HepG2 (cell line): Measurements from ENCODE around the gene TMEM95. TPM values are rescaled to one million over a fixed set of nuclear protein-coding genes. Genes with fewer than 3 reads are reported as not detected.

Experiments used
- ADNP ChIP-seq: sonication (generic); formaldehyde crosslinking; IDR thresholded peaks from 2 replicates; pipeline ENCODE4 v1.4.0; 2020; ENCODE audit warnings: missing genetic modification reagents
- ATM ChIP-seq: fragments of 450-650 bp; IDR thresholded peaks from 2 replicates; pipeline ENCODE4 v1.7.1; 2017; ENCODE audit warnings: mild to moderate bottlenecking, borderline replicate concordance
- BCL6 ChIP-seq: IDR thresholded peaks from 2 replicates; pipeline ENCODE4 v1.6.1; 2016; ENCODE audit warnings: missing genetic modification reagents, missing compliant biosample characterization
- GTF3A ChIP-seq: sonication (generic); formaldehyde crosslinking; conservative IDR thresholded peaks from 2 replicates; pipeline ENCODE4 v1.4.0; 2020; ENCODE audit warnings: mild to moderate bottlenecking, missing genetic modification reagents
- NONO ChIP-seq, 2 experiments: fragments of 450-650 bp in 1 of 2; sonication (generic) in 1 of 2; formaldehyde crosslinking in 1 of 2; IDR thresholded peaks in 1 of 2; conservative IDR thresholded peaks in 1 of 2; 2 replicates each; pipeline versions ENCODE4 v1.6.1 to v1.8.0; 2017 to 2022; ENCODE audit warnings: mild to moderate bottlenecking in 1 of 2, missing genetic modification reagents in 1 of 2, moderate library complexity in 1 of 2
- PHF21A ChIP-seq: sonication (generic); formaldehyde crosslinking; IDR thresholded peaks from 2 replicates; pipeline ENCODE4 v1.5.0; 2020; ENCODE audit warnings: mild to moderate bottlenecking, missing genetic modification reagents
- RXRB ChIP-seq: IDR thresholded peaks from 2 replicates; pipeline ENCODE4 v1.6.1; 2016; ENCODE audit warnings: borderline replicate concordance, missing genetic modification reagents, missing compliant biosample characterization
- SALL2 ChIP-seq: sonication (generic); formaldehyde crosslinking; IDR thresholded peaks from 2 replicates; pipeline ENCODE4 v1.8.1; 2023; ENCODE audit warnings: mild to moderate bottlenecking, missing genetic modification reagents, inconsistent platforms
- STAG1 ChIP-seq: sonication (generic); formaldehyde crosslinking; IDR thresholded peaks from 2 replicates; pipeline ENCODE4 v1.4.0; 2020; ENCODE audit warnings: missing genetic modification reagents
- THYN1 ChIP-seq: sonication (generic); formaldehyde crosslinking; IDR thresholded peaks from 2 replicates; pipeline ENCODE4 v1.8.1; 2023; ENCODE audit warnings: low read depth, mild to moderate bottlenecking, moderate library complexity, missing genetic modification reagents, borderline replicate concordance
- ZNF101 ChIP-seq: sonication (generic); formaldehyde crosslinking; IDR thresholded peaks from 2 replicates; pipeline ENCODE4 v1.4.0; 2020; ENCODE audit warnings: mild to moderate bottlenecking, low read depth, missing genetic modification reagents, borderline replicate concordance
- ZNF160 ChIP-seq: sonication (generic); formaldehyde crosslinking; IDR thresholded peaks from 2 replicates; pipeline ENCODE4 v1.8.0; 2022; ENCODE audit warnings: mild to moderate bottlenecking, inconsistent platforms, missing genetic modification reagents
- ZNF598 ChIP-seq: sonication (generic); formaldehyde crosslinking; IDR thresholded peaks from 2 replicates; pipeline ENCODE4 v1.5.1; 2020; ENCODE audit warnings: mild to moderate bottlenecking, missing genetic modification reagents, borderline replicate concordance
- ZNF619 ChIP-seq: sonication (generic); formaldehyde crosslinking; IDR thresholded peaks from 2 replicates; pipeline ENCODE4 v1.4.0; 2020; ENCODE audit warnings: mild to moderate bottlenecking, missing genetic modification reagents
- ZNF83 ChIP-seq: sonication (generic); formaldehyde crosslinking; IDR thresholded peaks from 2 replicates; pipeline ENCODE4 v1.4.0; 2020; ENCODE audit warnings: missing genetic modification reagents, mild to moderate bottlenecking, borderline replicate concordance
- ZSCAN12 ChIP-seq: sonication (generic); formaldehyde crosslinking; IDR thresholded peaks from 2 replicates; pipeline ENCODE4 v1.9.0; 2021; ENCODE audit warnings: mild to moderate bottlenecking, missing genetic modification reagents
- polyA plus RNA-seq, 8 experiments: library from polyadenylated mRNA; depleted of rRNA in 3 of 8; stranded (reverse) in 7 of 8; unstranded in 1 of 8; fragments of >200 nt; fragmentation: Illumina TruSeq in 4 of 8; extraction: Trizol in 4 of 8; gene quantifications; 2 replicates each; pipeline versions ENCODE4 v1.2.1 to v1.2.3, GENCODE V29; 2011 to 2016; ENCODE audit warnings: low read depth in 4 of 8, missing spikeins in 1 of 8, mixed read lengths in 1 of 8; ENCODE audit not compliant: insufficient read depth in 1 of 8
- total RNA-seq, 5 experiments: library from RNA; depleted of rRNA; stranded (reverse); fragments of >200 nt; fragmentation: Illumina TruSeq; extraction: Trizol; gene quantifications; 2 replicates each; pipeline ENCODE4 v1.2.3, GENCODE V29; 2016; ENCODE audit warnings: low read depth in 1 of 5
- TF ChIP-seq, protein P1 (sequence below): sonication (generic); formaldehyde crosslinking; IDR thresholded peaks from 2 replicates; pipeline ENCODE4 v1.4.0; 2020; ENCODE audit warnings: mild to moderate bottlenecking, missing genetic modification reagents
- TF ChIP-seq, protein P2 (sequence below): sonication (generic); formaldehyde crosslinking; IDR thresholded peaks from 2 replicates; pipeline ENCODE4 v1.5.1; 2020; ENCODE audit warnings: missing genetic modification reagents, mild to moderate bottlenecking, borderline replicate concordance
- TF ChIP-seq, protein P3 (sequence below): sonication (generic); formaldehyde crosslinking; IDR thresholded peaks from 2 replicates; pipeline ENCODE4 v1.5.0; 2020; ENCODE audit warnings: missing genetic modification reagents
- TF ChIP-seq, protein P4 (sequence below): sonication (generic); formaldehyde crosslinking; IDR thresholded peaks from 2 replicates; pipeline ENCODE4 v1.5.0; 2020; ENCODE audit warnings: mild to moderate bottlenecking, missing genetic modification reagents, borderline replicate concordance

TMEM95 gene
- total and polyA plus RNA-seq, 2 of the 13 experiments (the other 11 are each of a cell fraction or from before 2014, with no cell fraction given) = not detected

DNA sequence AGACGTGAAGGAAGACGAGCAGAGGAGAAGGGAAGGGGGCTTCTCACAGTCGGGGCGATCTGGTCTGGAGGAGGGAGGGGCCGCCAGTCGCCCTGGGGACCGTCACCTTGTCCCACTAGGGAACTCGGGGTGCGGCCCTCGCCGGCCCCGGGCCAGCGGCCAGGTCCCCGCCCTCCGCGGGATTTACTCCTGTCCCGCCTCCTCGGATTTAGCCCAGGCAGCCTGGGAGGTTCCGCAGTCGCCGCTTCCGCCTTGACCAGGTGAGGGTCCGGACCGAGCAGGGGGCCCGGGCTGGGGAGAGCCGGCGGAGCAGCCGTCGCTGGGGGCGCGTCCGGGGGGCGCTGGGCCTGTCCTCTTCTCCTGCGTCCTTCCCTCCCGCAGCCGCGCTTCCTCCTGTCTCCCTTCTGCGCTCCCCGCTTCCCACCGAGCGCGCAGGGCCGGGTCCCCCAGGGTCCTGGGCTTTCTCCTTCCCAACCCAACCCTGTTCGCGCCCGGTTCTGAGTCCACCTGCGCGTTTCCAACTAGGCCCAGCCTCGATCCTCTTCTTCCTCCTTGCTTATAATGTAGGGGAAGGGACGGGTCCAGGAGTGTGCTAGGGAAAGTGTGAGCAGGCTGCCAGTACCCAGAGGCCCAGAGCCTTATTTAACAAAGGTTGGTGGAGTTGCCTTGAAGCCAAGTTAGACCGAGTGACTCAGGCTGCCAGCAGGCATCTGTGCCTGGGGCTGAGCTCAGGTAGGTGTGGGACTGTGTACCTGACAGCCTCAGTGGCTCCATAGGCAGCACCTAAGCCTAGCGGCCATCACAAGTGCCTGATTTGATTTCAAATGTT, 26.1 kb downstream of the TMEM95 start, which contains the start of gene TNK1 (continued):
- TF ChIP-seq, protein P1, sequence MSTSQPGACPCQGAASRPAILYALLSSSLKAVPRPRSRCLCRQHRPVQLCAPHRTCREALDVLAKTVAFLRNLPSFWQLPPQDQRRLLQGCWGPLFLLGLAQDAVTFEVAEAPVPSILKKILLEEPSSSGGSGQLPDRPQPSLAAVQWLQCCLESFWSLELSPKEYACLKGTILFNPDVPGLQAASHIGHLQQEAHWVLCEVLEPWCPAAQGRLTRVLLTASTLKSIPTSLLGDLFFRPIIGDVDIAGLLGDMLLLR = no peak
- TF ChIP-seq, protein P2, sequence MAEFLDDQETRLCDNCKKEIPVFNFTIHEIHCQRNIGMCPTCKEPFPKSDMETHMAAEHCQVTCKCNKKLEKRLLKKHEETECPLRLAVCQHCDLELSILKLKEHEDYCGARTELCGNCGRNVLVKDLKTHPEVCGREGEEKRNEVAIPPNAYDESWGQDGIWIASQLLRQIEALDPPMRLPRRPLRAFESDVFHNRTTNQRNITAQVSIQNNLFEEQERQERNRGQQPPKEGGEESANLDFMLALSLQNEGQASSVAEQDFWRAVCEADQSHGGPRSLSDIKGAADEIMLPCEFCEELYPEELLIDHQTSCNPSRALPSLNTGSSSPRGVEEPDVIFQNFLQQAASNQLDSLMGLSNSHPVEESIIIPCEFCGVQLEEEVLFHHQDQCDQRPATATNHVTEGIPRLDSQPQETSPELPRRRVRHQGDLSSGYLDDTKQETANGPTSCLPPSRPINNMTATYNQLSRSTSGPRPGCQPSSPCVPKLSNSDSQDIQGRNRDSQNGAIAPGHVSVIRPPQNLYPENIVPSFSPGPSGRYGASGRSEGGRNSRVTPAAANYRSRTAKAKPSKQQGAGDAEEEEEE (CRISPR knock-in tag) = no peak
- TF ChIP-seq, protein P3, sequence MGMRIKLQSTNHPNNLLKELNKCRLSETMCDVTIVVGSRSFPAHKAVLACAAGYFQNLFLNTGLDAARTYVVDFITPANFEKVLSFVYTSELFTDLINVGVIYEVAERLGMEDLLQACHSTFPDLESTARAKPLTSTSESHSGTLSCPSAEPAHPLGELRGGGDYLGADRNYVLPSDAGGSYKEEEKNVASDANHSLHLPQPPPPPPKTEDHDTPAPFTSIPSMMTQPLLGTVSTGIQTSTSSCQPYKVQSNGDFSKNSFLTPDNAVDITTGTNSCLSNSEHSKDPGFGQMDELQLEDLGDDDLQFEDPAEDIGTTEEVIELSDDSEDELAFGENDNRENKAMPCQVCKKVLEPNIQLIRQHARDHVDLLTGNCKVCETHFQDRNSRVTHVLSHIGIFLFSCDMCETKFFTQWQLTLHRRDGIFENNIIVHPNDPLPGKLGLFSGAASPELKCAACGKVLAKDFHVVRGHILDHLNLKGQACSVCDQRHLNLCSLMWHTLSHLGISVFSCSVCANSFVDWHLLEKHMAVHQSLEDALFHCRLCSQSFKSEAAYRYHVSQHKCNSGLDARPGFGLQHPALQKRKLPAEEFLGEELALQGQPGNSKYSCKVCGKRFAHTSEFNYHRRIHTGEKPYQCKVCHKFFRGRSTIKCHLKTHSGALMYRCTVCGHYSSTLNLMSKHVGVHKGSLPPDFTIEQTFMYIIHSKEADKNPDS = peak; percentile 79; the same call in 1 of the 2 replicates
- TF ChIP-seq, protein P4, sequence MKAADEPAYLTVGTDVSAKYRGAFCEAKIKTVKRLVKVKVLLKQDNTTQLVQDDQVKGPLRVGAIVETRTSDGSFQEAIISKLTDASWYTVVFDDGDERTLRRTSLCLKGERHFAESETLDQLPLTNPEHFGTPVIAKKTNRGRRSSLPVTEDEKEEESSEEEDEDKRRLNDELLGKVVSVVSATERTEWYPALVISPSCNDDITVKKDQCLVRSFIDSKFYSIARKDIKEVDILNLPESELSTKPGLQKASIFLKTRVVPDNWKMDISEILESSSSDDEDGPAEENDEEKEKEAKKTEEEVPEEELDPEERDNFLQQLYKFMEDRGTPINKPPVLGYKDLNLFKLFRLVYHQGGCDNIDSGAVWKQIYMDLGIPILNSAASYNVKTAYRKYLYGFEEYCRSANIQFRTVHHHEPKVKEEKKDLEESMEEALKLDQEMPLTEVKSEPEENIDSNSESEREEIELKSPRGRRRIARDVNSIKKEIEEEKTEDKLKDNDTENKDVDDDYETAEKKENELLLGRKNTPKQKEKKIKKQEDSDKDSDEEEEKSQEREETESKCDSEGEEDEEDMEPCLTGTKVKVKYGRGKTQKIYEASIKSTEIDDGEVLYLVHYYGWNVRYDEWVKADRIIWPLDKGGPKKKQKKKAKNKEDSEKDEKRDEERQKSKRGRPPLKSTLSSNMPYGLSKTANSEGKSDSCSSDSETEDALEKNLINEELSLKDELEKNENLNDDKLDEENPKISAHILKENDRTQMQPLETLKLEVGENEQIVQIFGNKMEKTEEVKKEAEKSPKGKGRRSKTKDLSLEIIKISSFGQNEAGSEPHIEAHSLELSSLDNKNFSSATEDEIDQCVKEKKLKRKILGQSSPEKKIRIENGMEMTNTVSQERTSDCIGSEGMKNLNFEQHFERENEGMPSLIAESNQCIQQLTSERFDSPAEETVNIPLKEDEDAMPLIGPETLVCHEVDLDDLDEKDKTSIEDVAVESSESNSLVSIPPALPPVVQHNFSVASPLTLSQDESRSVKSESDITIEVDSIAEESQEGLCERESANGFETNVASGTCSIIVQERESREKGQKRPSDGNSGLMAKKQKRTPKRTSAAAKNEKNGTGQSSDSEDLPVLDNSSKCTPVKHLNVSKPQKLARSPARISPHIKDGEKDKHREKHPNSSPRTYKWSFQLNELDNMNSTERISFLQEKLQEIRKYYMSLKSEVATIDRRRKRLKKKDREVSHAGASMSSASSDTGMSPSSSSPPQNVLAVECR (CRISPR knock-in tag) = peak; percentile 83
- TF ChIP-seq BCL6 (no peak), ZNF619 (CRISPR knock-in tag) (no peak), ZNF101 (no peak), NONO (IDR thresholded peaks at IDR 0.05) (no peak), NONO (CRISPR knock-in tag; conservative IDR thresholded peaks at IDR 0.05) (no peak), ADNP (CRISPR knock-in tag) (no peak), ZNF160 (CRISPR knock-in tag) (no peak), THYN1 (CRISPR knock-in tag) (no peak), ZNF83 (no peak), ATM (no peak), SALL2 (CRISPR knock-in tag) (no peak), PHF21A (CRISPR knock-in tag) (peak; percentile 53), STAG1 (no peak), RXRB (CRISPR knock-in tag) (peak; percentile 21; the same call in 1 of the 2 replicates), GTF3A (CRISPR knock-in tag) (0 out of 2 replicates have a peak, but pooled peaks have one; percentile 25), ZSCAN12 (CRISPR knock-in tag) (0 out of 2 replicates have a peak, but pooled peaks have one; percentile 11), ZNF598 (CRISPR knock-in tag) (no peak)
